Left lung (tissue), 10 donors: ENCODE data around the gene FYN. TPM values are rescaled to one million over a fixed set of nuclear protein-coding genes. Genes with fewer than 3 reads are reported as not detected.

Experiments
- ATAC-seq: fragments of 200-7000 bp; cut with Tn5 transposase; one replicate; pipeline ENCODE4 v1.9.1; 2020; ENCODE audit warnings: moderate library complexity
- DNase-seq, 4 donors: peaks; one replicate each; pipeline ENCODE4 v3.0.0-alpha.2; 2013 to 2020
- H3K27ac ChIP-seq, 2 donors: fragments of 200-600 bp; sonication (generic) in 1 of 2; one replicate each; pipeline versions ENCODE4 v1.5.0 to v1.8.0; 2020 to 2021
- H3K27me3 ChIP-seq, 2 donors: fragments of 200-600 bp; sonication (generic) in 1 of 2; one replicate each; pipeline versions ENCODE4 v1.5.0 to v1.8.0; 2020 to 2021
- H3K36me3 ChIP-seq, 2 donors: fragments of 200-600 bp; sonication (generic) in 1 of 2; one replicate each; pipeline versions ENCODE4 v1.5.0 to v1.8.0; 2020 to 2021
- H3K4me1 ChIP-seq, 2 donors: fragments of 200-600 bp; one replicate each; pipeline ENCODE4 v1.8.0; 2021
- H3K4me3 ChIP-seq, 2 donors: fragments of 200-600 bp; sonication (generic) in 1 of 2; one replicate each; pipeline versions ENCODE4 v1.5.0 to v1.8.0; 2020 to 2021; ENCODE audit warnings: mild to moderate bottlenecking in 1 of 2
- H3K9me3 ChIP-seq, 2 donors: fragments of 200-600 bp; sonication (generic) in 1 of 2; one replicate each; pipeline versions ENCODE4 v1.5.0 to v1.8.0; 2020 to 2021
- CTCF ChIP-seq, 2 donors: fragments of 200-600 bp; sonication (generic) in 1 of 2; IDR thresholded peaks; one replicate each; pipeline versions ENCODE4 v1.5.0 to v1.8.0; 2021; ENCODE audit warnings: antibody characterized with exemption in 2 of 2
- intact Hi-C, 2 donors: fragments of 100-400 bp; cut with DNase I; formaldehyde crosslinking; loops; one replicate each; pipeline versions ENCODE4 v1.11.2 to v1.14.2; 2022
- polyA plus RNA-seq, 6 donors: library from polyadenylated mRNA; unstranded; fragments of 120-200 nt; gene quantifications; one replicate each; pipeline ENCODE4 v1.2.1, GENCODE V29; 2013; ENCODE audit not compliant: insufficient read length in 6 of 6
- total RNA-seq, 2 donors: library from RNA; stranded (reverse); fragmentation: NEBNext Ultra II Directional; extraction: Animal tissue kit (Norgen Biotek cat#: 25700); gene quantifications; one replicate each; pipeline ENCODE4 v1.2.1, GENCODE V29; 2021
- donor health status: DM: no; HTN: yes; CAD: no.
- donor health status: DM: no; HTN: no; CAD: no.

Gene FYN
- total and polyA plus RNA-seq, 8 donors, result 58.8 to 165 (median 144) TPM

GRCh38 chr6:111803804-111804203 lies 69.4 kb downstream of the FYN start:
- Histone ChIP-seq H3K9me3 (no peaks in the 10 kb centered on the region), H3K4me3 (no peak overlapping the region), H3K4me1 (peaks cover 13 to 41% of the 10 kb centered on the region in 2 donors), H3K27ac (peak overlapping the region; percentile 53 to 54), H3K27me3 (no peaks in the 10 kb centered on the region), H3K36me3 (no peaks in the 10 kb centered on the region)
- ATAC-seq (no peak), DNase-seq (peak in 2 of 4 donors; percentile 33 to 35)
- no peak for TF ChIP-seq CTCF (IDR thresholded peaks at IDR 0.05)
- intact Hi-C loops, result no loop called here

GRCh38 chr6:111803371-111803770 lies 69.9 kb downstream of the FYN start:
- ATAC-seq (no peak), DNase-seq (no peak)
- H3K4me3 ChIP-seq, result no peak overlapping the region
- H3K9me3 ChIP-seq, result no peaks in the 10 kb centered on the region
- H3K36me3 ChIP-seq, result no peaks in the 10 kb centered on the region
- no peak for TF ChIP-seq CTCF (IDR thresholded peaks at IDR 0.05)
- no peaks in the 10 kb centered on the region for H3K27me3 ChIP-seq
- peaks cover 13 to 41% of the 10 kb centered on the region in 2 donors for H3K4me1 ChIP-seq
- peak overlapping the region; percentile 53 to 54 for H3K27ac ChIP-seq
- intact Hi-C loops, result no loop called here

- TF ChIP-seq CTCF (IDR thresholded peaks at IDR 0.05), result no peak
- Histone ChIP-seq H3K27me3 (no peaks in the 10 kb centered on the region), H3K4me1 (peaks cover 13 to 41% of the 10 kb centered on the region in 2 donors), H3K27ac (peak overlapping the region in 1 of 2 donors; percentile 53), H3K9me3 (no peaks in the 10 kb centered on the region), H3K36me3 (no peaks in the 10 kb centered on the region), H3K4me3 (no peak overlapping the region)
- ATAC-seq (no peak), DNase-seq (no peak)
- intact Hi-C loops, result no loop called here
These were observed 70.4 kb downstream of the FYN start for GRCh38 chr6:111802720-111803330.

DNA sequence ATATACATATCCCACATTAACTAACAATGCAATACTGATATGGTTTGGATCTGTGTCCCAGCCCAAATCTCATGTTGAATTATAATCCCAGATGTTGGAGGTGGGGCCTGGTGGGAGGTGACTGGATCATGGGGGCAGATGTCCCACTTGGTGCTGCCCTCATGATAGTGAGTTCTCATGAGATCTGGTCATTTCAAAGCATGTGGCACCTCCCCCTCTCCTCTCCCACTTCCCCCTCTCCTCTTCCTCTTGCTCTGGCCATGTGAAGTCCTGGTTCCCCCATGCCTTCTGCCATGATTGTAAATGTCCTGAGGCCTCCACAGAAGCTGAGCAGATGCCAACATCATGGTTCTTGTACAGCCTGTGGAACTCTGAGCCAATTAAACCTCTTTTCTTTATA lies 71.2 kb downstream of the FYN start:
- peaks cover 13 to 41% of the 10 kb centered on the region in 2 donors for H3K4me1 ChIP-seq
- TF ChIP-seq CTCF (IDR thresholded peaks at IDR 0.05), result no peak
- intact Hi-C loops, result no loop called here
- H3K9me3 ChIP-seq, result no peaks in the 10 kb centered on the region
- no peaks in the 10 kb centered on the region for H3K27me3 ChIP-seq
- no peak for DNase-seq
- ATAC-seq, result no peak
- H3K36me3 ChIP-seq, result no peaks in the 10 kb centered on the region
- H3K27ac ChIP-seq, result peak overlapping the region in 1 of 2 donors; percentile 53
- no peak overlapping the region for H3K4me3 ChIP-seq

DNA sequence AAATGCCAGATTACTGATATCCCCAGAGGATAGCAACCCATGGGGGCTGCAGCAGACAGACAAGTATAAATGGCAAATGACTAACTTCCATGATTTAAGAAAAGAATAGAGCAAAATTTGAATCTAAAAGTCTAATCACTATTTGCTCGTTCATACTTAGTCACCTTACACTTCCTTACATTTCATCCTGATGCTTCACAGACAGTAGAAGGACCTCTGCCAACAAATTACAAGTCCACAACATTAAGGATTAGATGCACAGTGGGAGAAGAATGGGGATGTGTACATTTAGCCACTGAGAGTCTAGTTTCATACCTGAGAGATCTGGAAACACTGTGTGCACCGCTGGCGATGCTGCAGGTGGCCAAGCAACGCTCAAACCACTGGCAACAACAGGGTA lies 72.4 kb downstream of the FYN start:
- Histone ChIP-seq H3K4me1 (peaks cover 10 to 34% of the 10 kb centered on the region in 2 donors), H3K27ac (no peak overlapping the region), H3K4me3 (no peak overlapping the region), H3K27me3 (no peaks in the 10 kb centered on the region), H3K36me3 (no peaks in the 10 kb centered on the region), H3K9me3 (no peaks in the 10 kb centered on the region)
- intact Hi-C loops, result no loop called here
- DNase-seq, result no peak
- ATAC-seq, result no peak
- no peak for TF ChIP-seq CTCF (IDR thresholded peaks at IDR 0.05)
